ENCODE data around the gene COX4I1. TPM values are rescaled to one million over a fixed set of nuclear protein-coding genes. Genes with fewer than 3 reads are reported as not detected.

COX4I1 gene
- total RNA-seq, 1 donor from 2014 or later: 459 TPM

- H3K36me3 Mint-ChIP-seq (ENCODE audit: low read depth, unreplicated experiment): peaks cover 3% of the 10 kb centered on the region
- peaks cover 11% of the 10 kb centered on the region for H3K4me1 Mint-ChIP-seq (ENCODE audit: low read depth, unreplicated experiment)
- Histone ChIP-seq H3K27ac (ENCODE audit: low read depth, low read length) (no peak overlapping the region), H3K4me1 (ENCODE audit: insufficient read depth, low read length) (peaks cover 10% of the 10 kb centered on the region), H3K9me3 (ENCODE audit: insufficient read depth, low read depth, low read length) (no peaks in the 10 kb centered on the region), H3K27me3 (ENCODE audit: insufficient read depth, low read length) (peaks cover 5% of the 10 kb centered on the region), H4K20me1 (ENCODE audit: insufficient read depth, low read length) (no peaks in the 10 kb centered on the region), H3K4me3 (ENCODE audit: insufficient read depth, low read depth, low read length) (no peak overlapping the region), H3K9ac (ENCODE audit: low read length) (no peak overlapping the region), H3K36me3 (ENCODE audit: insufficient read depth, low read length) (no peaks in the 10 kb centered on the region), H3K79me2 (ENCODE audit: insufficient read depth, low read length) (no peaks in the 10 kb centered on the region), H3K4me2 (ENCODE audit: low read length) (no peak overlapping the region), H2AFZ (ENCODE audit: low read depth, low read length) (no peak overlapping the region)
- peaks cover 28% of the 10 kb centered on the region for H3K27me3 Mint-ChIP-seq (ENCODE audit: low read depth, unreplicated experiment)
- H3K27ac Mint-ChIP-seq (ENCODE audit: unreplicated experiment): no peak overlapping the region
- FAIRE-seq (no peak), DNase-seq (ENCODE audit: low read depth) (no peak)
- peak overlapping the region; percentile 36 for H3K4me3 Mint-ChIP-seq (ENCODE audit: unreplicated experiment)
- TF ChIP-seq CTCF (IDR thresholded peaks at IDR 0.05; ENCODE audit: insufficient read depth, low read depth, low read length): no peak
- no peak for TF ChIP-seq EZH2 (IDR thresholded peaks at IDR 0.05; ENCODE audit: insufficient read depth, low read length)
- no peaks in the 10 kb centered on the region for H3K9me3 Mint-ChIP-seq (ENCODE audit: unreplicated experiment)
Observed at GRCh38 chr16:85763616-85764015, 35.9 kb upstream of the COX4I1 start.

GRCh38 chr16:85765211-85765610 is 34.3 kb upstream of the COX4I1 start:
- no peak overlapping the region for H3K27ac ChIP-seq (ENCODE audit: low read depth, low read length)
- Mint-ChIP-seq H3K27ac (ENCODE audit: unreplicated experiment) (no peak overlapping the region), H3K9me3 (ENCODE audit: unreplicated experiment) (no peaks in the 10 kb centered on the region), H3K27me3 (ENCODE audit: low read depth, unreplicated experiment) (peaks cover 17% of the 10 kb centered on the region), H3K4me1 (ENCODE audit: low read depth, unreplicated experiment) (peaks cover 11% of the 10 kb centered on the region), H3K4me3 (ENCODE audit: unreplicated experiment) (no peak overlapping the region), H3K36me3 (ENCODE audit: low read depth, unreplicated experiment) (peaks cover 7% of the 10 kb centered on the region)
- no peak overlapping the region for H3K4me2 ChIP-seq (ENCODE audit: low read length)
- no peaks in the 10 kb centered on the region for H3K9me3 ChIP-seq (ENCODE audit: insufficient read depth, low read depth, low read length)
- no peaks in the 10 kb centered on the region for H3K79me2 ChIP-seq (ENCODE audit: insufficient read depth, low read length)
- no peak overlapping the region for H3K9ac ChIP-seq (ENCODE audit: low read length)
- TF ChIP-seq CTCF (IDR thresholded peaks at IDR 0.05; ENCODE audit: insufficient read depth, low read depth, low read length) (no peak), EZH2 (IDR thresholded peaks at IDR 0.05; ENCODE audit: insufficient read depth, low read length) (no peak)
- DNase-seq (ENCODE audit: low read depth) (no peak), FAIRE-seq (no peak)
- H3K36me3 ChIP-seq (ENCODE audit: insufficient read depth, low read length): no peaks in the 10 kb centered on the region
- H2AFZ ChIP-seq (ENCODE audit: low read depth, low read length): no peak overlapping the region
- peaks cover 10% of the 10 kb centered on the region for H3K4me1 ChIP-seq (ENCODE audit: insufficient read depth, low read length)
- H3K27me3 ChIP-seq (ENCODE audit: insufficient read depth, low read length): peaks cover 5% of the 10 kb centered on the region
- no peaks in the 10 kb centered on the region for H4K20me1 ChIP-seq (ENCODE audit: insufficient read depth, low read length)
- H3K4me3 ChIP-seq (ENCODE audit: insufficient read depth, low read depth, low read length): no peak overlapping the region

- peaks cover 11% of the 10 kb centered on the region for H3K4me1 Mint-ChIP-seq (ENCODE audit: low read depth, unreplicated experiment)
Observed at GRCh38 chr16:85765767-85766166, 33.7 kb upstream of the COX4I1 start.

More at GRCh38 chr16:85765767-85766166, 33.7 kb upstream of the COX4I1 start:
- H3K4me1 ChIP-seq (ENCODE audit: insufficient read depth, low read length): peaks cover 10% of the 10 kb centered on the region
- DNase-seq (ENCODE audit: low read depth) (no peak), FAIRE-seq (no peak)
- no peak overlapping the region for H3K27ac ChIP-seq (ENCODE audit: low read depth, low read length)
- H3K36me3 ChIP-seq (ENCODE audit: insufficient read depth, low read length): no peaks in the 10 kb centered on the region
- H3K27me3 Mint-ChIP-seq (ENCODE audit: low read depth, unreplicated experiment): peaks cover 14% of the 10 kb centered on the region
- TF ChIP-seq CTCF (IDR thresholded peaks at IDR 0.05; ENCODE audit: insufficient read depth, low read depth, low read length) (no peak), EZH2 (IDR thresholded peaks at IDR 0.05; ENCODE audit: insufficient read depth, low read length) (no peak)
- H3K4me3 Mint-ChIP-seq (ENCODE audit: unreplicated experiment): no peak overlapping the region
- peaks cover 7% of the 10 kb centered on the region for H3K36me3 Mint-ChIP-seq (ENCODE audit: low read depth, unreplicated experiment)
- no peaks in the 10 kb centered on the region for H4K20me1 ChIP-seq (ENCODE audit: insufficient read depth, low read length)
- no peaks in the 10 kb centered on the region for H3K9me3 ChIP-seq (ENCODE audit: insufficient read depth, low read depth, low read length)
- H3K4me3 ChIP-seq (ENCODE audit: insufficient read depth, low read depth, low read length): no peak overlapping the region
- H3K4me2 ChIP-seq (ENCODE audit: low read length): no peak overlapping the region
- H3K27ac Mint-ChIP-seq (ENCODE audit: unreplicated experiment): no peak overlapping the region
- H3K9ac ChIP-seq (ENCODE audit: low read length): no peak overlapping the region
- no peaks in the 10 kb centered on the region for H3K9me3 Mint-ChIP-seq (ENCODE audit: unreplicated experiment)
- peaks cover 5% of the 10 kb centered on the region for H3K27me3 ChIP-seq (ENCODE audit: insufficient read depth, low read length)
- no peak overlapping the region for H2AFZ ChIP-seq (ENCODE audit: low read depth, low read length)
- no peaks in the 10 kb centered on the region for H3K79me2 ChIP-seq (ENCODE audit: insufficient read depth, low read length)

Measured in astrocyte (in vitro differentiated cells and primary cell).